ENCODE measurements around the gene SCN7A. TPM values are rescaled to one million over a fixed set of nuclear protein-coding genes. Genes with fewer than 3 reads are reported as not detected.

SCN7A gene
- not detected in 2 replicates for total RNA-seq

DNA sequence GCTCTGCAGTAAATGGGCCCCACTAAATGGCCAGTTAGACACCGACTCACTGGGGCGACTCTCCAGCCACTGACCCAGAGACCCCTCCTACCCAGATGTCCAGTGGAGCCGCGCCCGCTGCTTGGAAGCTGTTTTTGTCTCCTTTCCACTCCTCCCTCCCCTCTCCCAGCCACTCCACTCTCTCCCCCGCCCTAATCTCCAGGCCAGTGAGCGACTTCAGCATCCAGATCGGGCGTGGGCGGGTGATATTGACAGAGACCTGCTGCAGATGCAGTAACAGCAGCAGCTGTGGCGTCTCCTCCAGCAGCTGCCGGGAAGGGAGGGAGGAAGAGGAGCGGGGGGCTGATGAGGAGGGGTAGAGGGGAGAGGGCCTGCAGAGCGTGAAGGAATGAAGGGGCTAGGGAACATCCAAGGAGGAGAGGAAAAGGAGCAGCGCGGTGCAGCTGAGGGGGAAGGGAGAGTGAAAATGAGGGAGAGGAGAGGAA is at the start of gene SCN7A:
Gene SCN7A, minus strand, starts transcription at position 110 of the 485 bp plus-strand sequence. CDS start 16,553 bp downstream, outside the sequence.

DNA sequence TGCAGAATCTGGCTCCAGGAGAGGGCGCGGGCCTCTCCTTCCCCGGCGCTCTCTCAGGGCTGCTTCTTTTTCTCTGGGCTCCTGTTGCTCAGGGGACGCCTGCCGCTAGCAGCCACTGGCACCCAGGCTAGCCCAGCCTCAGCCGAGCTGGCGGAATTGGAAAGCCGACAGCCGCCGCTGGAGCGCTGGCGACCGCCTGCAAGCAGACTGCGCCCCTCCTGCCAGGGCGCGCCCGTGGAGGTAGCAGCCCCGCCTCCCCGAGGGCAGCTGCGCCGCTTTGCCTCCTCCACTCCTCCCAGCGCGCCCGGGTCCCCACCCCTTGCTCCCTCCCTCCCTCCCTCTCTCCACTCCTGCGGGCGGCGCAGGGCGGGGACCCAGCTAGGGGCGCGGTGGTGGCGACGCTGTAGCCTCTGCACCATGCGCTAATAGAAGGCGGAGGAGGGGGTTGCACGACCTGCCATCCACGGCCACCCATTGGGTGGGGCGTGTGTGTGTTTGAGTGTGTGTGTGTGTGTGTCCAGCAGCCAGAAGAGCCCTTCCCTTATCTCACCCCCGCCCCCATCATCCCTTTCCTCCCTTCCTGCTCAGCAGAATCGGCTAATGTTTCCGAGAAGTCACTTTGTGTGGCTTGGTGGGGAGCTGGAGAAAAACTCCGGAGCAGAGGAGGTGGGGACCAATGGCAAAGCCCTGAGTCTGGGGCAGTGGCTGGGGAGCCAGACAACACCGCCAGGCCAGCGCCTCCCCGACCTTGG is 118.1 kb downstream of the SCN7A start, which contains the start of gene SCN9A:
Gene SCN9A, minus strand, starts transcription at position 209 of the 752 bp plus-strand sequence. CDS start 64,188 bp downstream, outside the sequence.

Other genes starting within 250 kb of the SCN7A start
- 0.37 and 0.78 TPM in 2 replicates for gene SCN9A, start 118.3 kb downstream of the SCN7A start, total RNA-seq